ENCODE measurements around the gene PLPP7. TPM values are rescaled to one million over a fixed set of nuclear protein-coding genes. Genes with fewer than 3 reads are reported as not detected.

PLPP7 gene
- total RNA-seq, 1 donor from 2014 or later, result 0.20 TPM

- H3K4me2 ChIP-seq (ENCODE audit: low read length), result peak overlapping the region; percentile 77
- no peak overlapping the region for H3K4me3 Mint-ChIP-seq (ENCODE audit: unreplicated experiment)
- H3K9me3 Mint-ChIP-seq (ENCODE audit: unreplicated experiment), result no peaks in the 10 kb centered on the region
- H3K79me2 ChIP-seq (ENCODE audit: insufficient read depth, low read length), result no peaks in the 10 kb centered on the region
- H3K27me3 ChIP-seq (ENCODE audit: insufficient read depth, low read length), result peaks cover 29% of the 10 kb centered on the region
- no peak overlapping the region for H3K9ac ChIP-seq (ENCODE audit: low read length)
- no peak overlapping the region for H2AFZ ChIP-seq (ENCODE audit: low read depth, low read length)
- H3K36me3 ChIP-seq (ENCODE audit: insufficient read depth, low read length), result no peaks in the 10 kb centered on the region
- peaks cover 55% of the 10 kb centered on the region for H3K27me3 Mint-ChIP-seq (ENCODE audit: low read depth, unreplicated experiment)
- DNase-seq (ENCODE audit: low read depth) (no peak), FAIRE-seq (no peak)
- H3K4me3 ChIP-seq (ENCODE audit: insufficient read depth, low read depth, low read length), result no peak overlapping the region
- peaks cover 2% of the 10 kb centered on the region for H3K4me1 Mint-ChIP-seq (ENCODE audit: low read depth, unreplicated experiment)
- peak; percentile 72 for TF ChIP-seq EZH2 (IDR thresholded peaks at IDR 0.05; ENCODE audit: insufficient read depth, low read length)
- TF ChIP-seq, protein P1, sequence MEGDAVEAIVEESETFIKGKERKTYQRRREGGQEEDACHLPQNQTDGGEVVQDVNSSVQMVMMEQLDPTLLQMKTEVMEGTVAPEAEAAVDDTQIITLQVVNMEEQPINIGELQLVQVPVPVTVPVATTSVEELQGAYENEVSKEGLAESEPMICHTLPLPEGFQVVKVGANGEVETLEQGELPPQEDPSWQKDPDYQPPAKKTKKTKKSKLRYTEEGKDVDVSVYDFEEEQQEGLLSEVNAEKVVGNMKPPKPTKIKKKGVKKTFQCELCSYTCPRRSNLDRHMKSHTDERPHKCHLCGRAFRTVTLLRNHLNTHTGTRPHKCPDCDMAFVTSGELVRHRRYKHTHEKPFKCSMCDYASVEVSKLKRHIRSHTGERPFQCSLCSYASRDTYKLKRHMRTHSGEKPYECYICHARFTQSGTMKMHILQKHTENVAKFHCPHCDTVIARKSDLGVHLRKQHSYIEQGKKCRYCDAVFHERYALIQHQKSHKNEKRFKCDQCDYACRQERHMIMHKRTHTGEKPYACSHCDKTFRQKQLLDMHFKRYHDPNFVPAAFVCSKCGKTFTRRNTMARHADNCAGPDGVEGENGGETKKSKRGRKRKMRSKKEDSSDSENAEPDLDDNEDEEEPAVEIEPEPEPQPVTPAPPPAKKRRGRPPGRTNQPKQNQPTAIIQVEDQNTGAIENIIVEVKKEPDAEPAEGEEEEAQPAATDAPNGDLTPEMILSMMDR (IDR thresholded peaks at IDR 0.05; ENCODE audit: insufficient read depth, low read depth, low read length), result no peak
- no peaks in the 10 kb centered on the region for H3K4me1 ChIP-seq (ENCODE audit: insufficient read depth, low read length)
- no peaks in the 10 kb centered on the region for H4K20me1 ChIP-seq (ENCODE audit: insufficient read depth, low read length)
- H3K9me3 ChIP-seq (ENCODE audit: insufficient read depth, low read depth, low read length), result no peaks in the 10 kb centered on the region
- no peak overlapping the region for H3K27ac ChIP-seq (ENCODE audit: low read depth, low read length)
- peaks cover 4% of the 10 kb centered on the region for H3K36me3 Mint-ChIP-seq (ENCODE audit: low read depth, unreplicated experiment)
- H3K27ac Mint-ChIP-seq (ENCODE audit: unreplicated experiment), result no peak overlapping the region
Measured at GRCh38 chr9:131276891-131277286, 12.6 kb upstream of the PLPP7 start.

DNA sequence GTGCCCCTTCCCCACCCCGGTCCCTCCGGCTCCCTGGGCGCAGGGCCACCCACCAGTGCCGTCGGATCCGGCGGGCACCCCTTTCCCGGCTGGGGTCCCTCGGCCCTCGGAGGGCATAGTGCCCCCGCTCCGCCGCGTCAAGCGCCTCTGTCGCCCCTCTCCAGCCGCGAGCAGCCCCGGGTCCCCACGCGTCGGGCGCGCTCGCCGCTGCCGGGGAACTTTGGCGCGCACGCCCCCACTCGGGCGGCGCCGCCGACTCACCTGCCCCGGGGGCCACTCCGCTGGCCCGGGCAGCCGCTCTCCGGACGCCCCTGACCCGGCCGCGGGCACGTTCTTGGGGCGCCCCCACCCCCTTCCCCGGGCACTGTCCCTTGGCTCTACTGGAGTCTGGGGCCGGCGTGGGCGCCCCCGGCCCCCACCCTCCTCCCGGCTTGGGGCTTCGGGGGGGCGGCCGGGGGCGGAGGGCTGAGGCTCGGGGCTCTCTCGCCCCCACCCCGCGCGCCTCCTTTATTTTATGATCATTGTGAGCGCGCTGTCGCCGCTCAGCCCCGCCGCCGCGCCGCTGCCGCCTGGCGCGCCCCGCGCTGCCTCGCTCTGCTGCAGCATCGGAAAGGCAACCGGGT lies 12.1 kb upstream of the PLPP7 start:
- Mint-ChIP-seq H3K4me3 (ENCODE audit: unreplicated experiment) (no peak overlapping the region), H3K27me3 (ENCODE audit: low read depth, unreplicated experiment) (peaks cover 60% of the 10 kb centered on the region), H3K4me1 (ENCODE audit: low read depth, unreplicated experiment) (peaks cover 2% of the 10 kb centered on the region), H3K27ac (ENCODE audit: unreplicated experiment) (no peak overlapping the region), H3K9me3 (ENCODE audit: unreplicated experiment) (no peaks in the 10 kb centered on the region), H3K36me3 (ENCODE audit: low read depth, unreplicated experiment) (peaks cover 4% of the 10 kb centered on the region)
- H3K36me3 ChIP-seq (ENCODE audit: insufficient read depth, low read length), result no peaks in the 10 kb centered on the region
- H3K9ac ChIP-seq (ENCODE audit: low read length), result no peak overlapping the region
- H3K79me2 ChIP-seq (ENCODE audit: insufficient read depth, low read length), result no peaks in the 10 kb centered on the region
- H3K4me2 ChIP-seq (ENCODE audit: low read length), result peak overlapping the region; percentile 77
- DNase-seq (ENCODE audit: low read depth) (no peak), FAIRE-seq (no peak)
- TF ChIP-seq, protein P1 (IDR thresholded peaks at IDR 0.05; ENCODE audit: insufficient read depth, low read depth, low read length), result no peak
- TF ChIP-seq EZH2 (IDR thresholded peaks at IDR 0.05; ENCODE audit: insufficient read depth, low read length), result peak; percentile 24
- peak overlapping the region; percentile 39 for H3K4me3 ChIP-seq (ENCODE audit: insufficient read depth, low read depth, low read length)
- peaks cover 34% of the 10 kb centered on the region for H3K27me3 ChIP-seq (ENCODE audit: insufficient read depth, low read length)
- no peaks in the 10 kb centered on the region for H3K9me3 ChIP-seq (ENCODE audit: insufficient read depth, low read depth, low read length)
- H2AFZ ChIP-seq (ENCODE audit: low read depth, low read length), result no peak overlapping the region
- H4K20me1 ChIP-seq (ENCODE audit: insufficient read depth, low read length), result peaks cover 5% of the 10 kb centered on the region
- H3K27ac ChIP-seq (ENCODE audit: low read depth, low read length), result no peak overlapping the region
- H3K4me1 ChIP-seq (ENCODE audit: insufficient read depth, low read length), result no peaks in the 10 kb centered on the region

Data from astrocyte (in vitro differentiated cells and primary cell).